GM18868 (cell line): Measurements from ENCODE around the gene ZBTB25.

Experiments used
- ATAC-seq: cut with Tn5 transposase; IDR thresholded peaks from one replicate; pipeline ENCODE4 v1.9.1; 2021; ENCODE audit warnings: mild to moderate bottlenecking, moderate library complexity; ENCODE audit not compliant: unreplicated experiment

Gene ZBTB25

GRCh38 chr14:64444984-64445845 lies 58.4 kb downstream of the ZBTB25 start:
- ATAC-seq: peak; percentile 99

GRCh38 chr14:64444140-64444539 lies 59.5 kb downstream of the ZBTB25 start:
- ATAC-seq: no peak

- no peak for ATAC-seq
Measured at GRCh38 chr14:64442300-64442988, 61.2 kb downstream of the ZBTB25 start.

- ATAC-seq: no peak
Measured at GRCh38 chr14:64440494-64440893, 63.1 kb downstream of the ZBTB25 start.

GRCh38 chr14:64439141-64439540 lies 64.5 kb downstream of the ZBTB25 start:
- ATAC-seq: no peak

- ATAC-seq: no peak
Measured at GRCh38 chr14:64438181-64438841, 65.3 kb downstream of the ZBTB25 start.

- no peak for ATAC-seq
Measured at GRCh38 chr14:64434528-64434927, 69.1 kb downstream of the ZBTB25 start.

- ATAC-seq: no peak
Measured at GRCh38 chr14:64423987-64424386, 79.7 kb downstream of the ZBTB25 start.

- no peak for ATAC-seq
Measured at GRCh38 chr14:64422756-64423155, 80.9 kb downstream of the ZBTB25 start.

DNA sequence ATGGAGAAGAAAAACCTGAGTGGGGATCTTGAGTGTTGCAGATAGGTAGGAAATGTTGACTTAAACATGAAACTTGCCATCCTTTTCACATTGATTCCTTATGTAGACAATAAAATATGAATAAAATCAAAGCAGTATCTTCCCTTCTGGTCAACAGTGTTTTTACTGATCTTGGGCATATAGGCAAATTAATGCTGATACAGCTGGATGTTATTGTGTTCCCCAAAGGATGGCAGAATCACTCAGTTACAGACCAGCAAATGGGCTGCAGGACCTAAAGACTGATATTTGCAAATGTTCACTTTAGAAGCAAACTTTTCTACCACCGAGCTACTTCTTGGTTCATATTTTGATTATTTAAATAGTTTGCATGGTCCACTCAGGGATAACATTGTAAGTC lies 81.6 kb downstream of the ZBTB25 start:
- ATAC-seq: no peak

- no peak for ATAC-seq
Measured at GRCh38 chr14:64421166-64421565, 82.5 kb downstream of the ZBTB25 start.

GRCh38 chr14:64419003-64419402 lies 84.6 kb downstream of the ZBTB25 start:
- no peak for ATAC-seq

DNA sequence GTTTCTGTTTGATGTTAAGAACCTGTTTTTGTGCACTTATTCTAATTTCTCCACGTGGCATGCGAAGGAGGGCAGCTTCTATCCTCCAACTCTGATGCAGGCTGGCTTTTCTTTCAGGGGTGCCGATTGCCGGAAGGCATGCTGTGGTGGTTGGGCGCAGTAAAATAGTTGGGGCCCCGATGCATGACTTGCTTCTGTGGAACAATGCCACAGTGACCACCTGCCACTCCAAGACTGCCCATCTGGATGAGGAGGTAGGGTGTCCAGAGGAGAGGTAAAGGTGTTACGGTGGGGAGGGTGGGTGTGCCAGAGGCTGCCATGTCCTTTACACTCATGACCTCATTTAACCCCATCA lies 85.9 kb downstream of the ZBTB25 start:
- no peak for ATAC-seq

DNA sequence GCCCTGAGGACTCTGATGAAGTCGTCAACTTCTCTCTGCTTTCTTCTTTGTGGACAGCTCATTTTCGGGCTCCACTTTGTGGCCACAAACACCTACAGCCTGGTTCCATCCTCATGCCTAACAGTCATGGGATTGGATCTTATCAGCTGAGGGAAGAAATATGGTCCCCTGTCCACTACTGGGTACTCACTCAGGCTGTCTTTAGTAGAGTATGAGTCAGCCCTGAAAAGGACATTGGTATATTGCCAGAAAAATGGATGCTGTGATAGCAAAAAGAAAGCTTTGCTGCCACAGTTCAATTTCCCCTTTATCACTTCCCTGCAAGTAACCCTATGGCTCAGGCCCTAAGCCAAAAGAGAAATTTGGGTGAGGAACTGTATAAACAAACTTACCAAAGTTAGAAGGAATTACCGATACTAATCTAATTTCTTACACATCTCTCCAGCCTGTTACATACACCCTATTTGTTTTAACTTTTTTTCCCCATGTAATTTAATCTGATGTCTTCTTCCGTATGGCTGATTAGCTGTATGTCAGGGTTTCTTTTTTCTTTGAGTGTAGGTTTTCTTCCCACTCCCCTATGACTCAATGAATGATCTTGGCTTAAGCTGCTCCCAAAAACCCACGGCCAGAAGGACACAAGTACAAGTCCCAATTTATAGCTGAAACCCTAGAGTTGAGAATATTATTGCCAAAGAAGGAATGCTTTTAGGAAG lies 86.4 kb downstream of the ZBTB25 start:
- no peak for ATAC-seq

DNA sequence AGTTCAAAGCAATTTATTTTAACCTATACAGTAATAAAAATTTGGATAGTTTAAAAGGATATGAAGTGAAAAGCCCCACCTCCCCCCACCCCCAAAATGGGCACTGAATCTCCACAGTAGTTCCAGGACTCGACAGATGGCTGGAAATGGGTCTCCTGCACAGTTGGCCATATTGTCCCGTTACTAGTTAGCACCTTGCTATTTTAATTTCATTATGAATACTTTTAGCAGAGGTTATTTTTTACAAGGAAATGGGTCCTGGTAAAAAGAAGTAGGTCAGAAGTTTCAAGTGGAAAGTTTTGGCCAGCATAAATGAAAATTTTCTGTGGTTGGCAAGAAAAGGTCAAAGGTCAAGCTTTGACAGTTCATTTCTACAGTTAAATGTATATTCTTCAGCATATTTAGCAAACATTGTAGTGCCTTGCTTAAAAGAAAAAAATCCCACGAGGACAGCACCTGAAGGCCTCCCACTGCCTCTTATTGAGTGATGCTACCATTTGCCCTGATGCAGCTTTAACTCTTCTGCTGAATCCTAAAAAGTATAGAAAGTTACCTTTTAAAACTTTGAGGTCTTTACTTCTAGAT lies 87.2 kb downstream of the ZBTB25 start:
- no peak for ATAC-seq

DNA sequence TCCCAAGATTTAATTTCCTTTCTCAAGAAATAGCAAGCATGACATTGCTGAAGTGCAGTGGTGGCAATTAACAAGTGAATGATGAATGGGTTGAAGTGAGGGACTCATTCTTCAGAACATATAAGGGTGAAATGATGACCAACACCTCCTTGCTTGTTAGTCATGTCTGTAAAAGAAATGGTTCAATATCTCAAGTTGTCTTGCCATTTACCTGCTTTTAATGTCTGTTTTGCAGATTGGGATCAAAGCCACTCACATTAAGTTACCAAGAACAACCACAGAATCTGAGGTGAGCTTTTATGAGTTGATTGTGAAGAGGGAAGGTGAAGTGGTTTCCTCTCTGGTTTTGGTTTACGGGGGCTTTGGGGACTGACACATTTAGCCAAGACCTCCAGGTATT lies 91.4 kb downstream of the ZBTB25 start:
- ATAC-seq: no peak

GRCh38 chr14:64411001-64411400 lies 92.6 kb downstream of the ZBTB25 start:
- no peak for ATAC-seq

- ATAC-seq: no peak
Measured at GRCh38 chr14:64410084-64410774, 93.4 kb downstream of the ZBTB25 start.

DNA sequence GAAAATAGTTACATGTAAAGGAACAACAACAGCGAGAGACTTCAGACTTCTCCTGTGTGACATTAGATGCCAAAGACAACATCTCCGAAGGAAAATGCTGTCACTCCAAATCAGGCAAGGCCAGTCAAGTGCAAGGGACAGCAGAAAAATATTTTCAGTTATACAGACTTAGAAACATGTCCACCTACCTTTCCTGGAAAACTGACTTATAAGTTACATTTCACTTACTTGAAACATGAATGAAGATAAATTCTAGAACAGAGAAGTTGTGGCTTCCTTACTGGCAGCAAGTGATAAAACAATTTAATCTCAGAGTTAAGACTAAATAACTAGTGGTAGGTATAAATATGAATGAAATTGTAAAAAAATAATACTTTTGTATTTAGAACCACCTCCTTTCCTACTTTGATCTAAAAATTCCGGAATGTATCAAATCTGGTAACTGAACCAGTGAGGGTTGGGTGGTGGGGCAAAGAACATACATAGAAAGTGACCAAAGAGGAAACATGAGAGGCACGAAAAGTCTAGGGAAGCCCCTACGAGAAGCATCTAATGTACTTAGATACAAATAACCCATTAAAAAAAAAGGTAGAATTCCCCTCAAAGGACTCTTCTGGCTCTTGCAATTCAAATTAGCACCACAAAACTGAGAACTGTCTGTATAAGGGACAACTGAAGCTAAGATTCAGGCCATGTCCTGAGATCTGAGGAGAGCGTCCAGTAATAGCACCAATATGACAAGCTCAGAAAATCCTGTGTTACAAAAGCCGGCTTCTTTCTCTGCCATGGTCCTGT lies 94.3 kb downstream of the ZBTB25 start:
- peak; percentile 76 for ATAC-seq
